Measurements from ENCODE around the gene VTI1A. TPM values are rescaled to one million over a fixed set of nuclear protein-coding genes. Genes with fewer than 3 reads are reported as not detected.

Gene VTI1A
- total RNA-seq, 3 donors from 2014 or later (not counting 1 experiment from before 2014, with no cell fraction given) = 62.6 to 77.6 (median 68.2) TPM

GRCh38 chr10:112710528-112710927 lies 263.5 kb downstream of the VTI1A start:
- no peaks in the 10 kb centered on the region for H3K36me3 ChIP-seq (ENCODE audit: control insufficient read depth, insufficient read depth, low read length)
- no peak for ATAC-seq
- no peak overlapping the region for H3K4me3 ChIP-seq (ENCODE audit: low read length)
- no peaks in the 10 kb centered on the region for H3K9me3 ChIP-seq (ENCODE audit: control insufficient read depth, insufficient read depth, low read length)
- 97% methylated on average over 2 of the region's 2 CpGs for WGBS (ENCODE audit: insufficient coverage)
- DNase-seq = no peak
- Mint-ChIP-seq H3K4me3 (no peak overlapping the region), H3K9me3 (no peaks in the 10 kb centered on the region), H3K27me3 (ENCODE audit: low read depth in 2 of 2) (no peaks in the 10 kb centered on the region), H3K4me1 (peaks cover 10 to 14% of the 10 kb centered on the region in 2 donors), H3K27ac (no peak overlapping the region), H3K36me3 (no peaks in the 10 kb centered on the region)
- H3K27me3 ChIP-seq (ENCODE audit: control insufficient read depth, insufficient read depth, low read length) = no peaks in the 10 kb centered on the region
- H3K4me1 ChIP-seq (ENCODE audit: control insufficient read depth, insufficient read depth, low read length) = no peaks in the 10 kb centered on the region
- TF ChIP-seq CTCF (IDR thresholded peaks at IDR 0.05) = no peak
- intact Hi-C loops (cut with micrococcal nuclease) = no loop called here
- no peak overlapping the region for H3K27ac ChIP-seq (ENCODE audit: low read length)

- no peaks in the 10 kb centered on the region for H3K27me3 Mint-ChIP-seq (ENCODE audit: low read depth in 2 of 2)
- H3K27ac Mint-ChIP-seq = no peak overlapping the region
- Histone ChIP-seq H3K27ac (ENCODE audit: low read length) (no peak overlapping the region), H3K27me3 (ENCODE audit: control insufficient read depth, insufficient read depth, low read length) (no peaks in the 10 kb centered on the region), H3K4me1 (ENCODE audit: control insufficient read depth, insufficient read depth, low read length) (no peaks in the 10 kb centered on the region), H3K9me3 (ENCODE audit: control insufficient read depth, insufficient read depth, low read length) (no peaks in the 10 kb centered on the region), H3K4me3 (ENCODE audit: low read length) (no peak overlapping the region), H3K36me3 (ENCODE audit: control insufficient read depth, insufficient read depth, low read length) (peaks cover 3% of the 10 kb centered on the region)
- no peak for TF ChIP-seq CTCF (IDR thresholded peaks at IDR 0.05)
- DNase-seq (no peak), ATAC-seq (no peak)
- intact Hi-C loops (cut with micrococcal nuclease) = no loop called here
- no peak overlapping the region for H3K4me3 Mint-ChIP-seq
- H3K9me3 Mint-ChIP-seq = no peaks in the 10 kb centered on the region
- 82% methylated on average over 8 of the region's 8 CpGs for WGBS (ENCODE audit: insufficient coverage)
- H3K4me1 Mint-ChIP-seq = peaks cover 10 to 14% of the 10 kb centered on the region in 2 donors
- no peaks in the 10 kb centered on the region for H3K36me3 Mint-ChIP-seq
These were observed 264.4 kb downstream of the VTI1A start for GRCh38 chr10:112711366-112711765.

GRCh38 chr10:112712536-112712935 lies 265.5 kb downstream of the VTI1A start:
- no peaks in the 10 kb centered on the region for H3K4me1 ChIP-seq (ENCODE audit: control insufficient read depth, insufficient read depth, low read length)
- TF ChIP-seq CTCF (IDR thresholded peaks at IDR 0.05) = no peak
- no peaks in the 10 kb centered on the region for H3K9me3 ChIP-seq (ENCODE audit: control insufficient read depth, insufficient read depth, low read length)
- H3K4me3 ChIP-seq (ENCODE audit: low read length) = no peak overlapping the region
- intact Hi-C loops (cut with micrococcal nuclease) = no loop called here
- H3K27ac Mint-ChIP-seq = no peak overlapping the region
- WGBS (ENCODE audit: insufficient coverage) = 88% methylated on average over 1 of the region's 2 CpGs
- no peaks in the 10 kb centered on the region for H3K36me3 Mint-ChIP-seq
- H3K27me3 ChIP-seq (ENCODE audit: control insufficient read depth, insufficient read depth, low read length) = no peaks in the 10 kb centered on the region
- DNase-seq (no peak), ATAC-seq (no peak)
- H3K27me3 Mint-ChIP-seq (ENCODE audit: low read depth in 2 of 2) = no peaks in the 10 kb centered on the region
- H3K27ac ChIP-seq (ENCODE audit: low read length) = no peak overlapping the region
- H3K4me1 Mint-ChIP-seq = peaks cover 9 to 10% of the 10 kb centered on the region in 2 donors
- H3K9me3 Mint-ChIP-seq = no peaks in the 10 kb centered on the region
- peaks cover 3% of the 10 kb centered on the region for H3K36me3 ChIP-seq (ENCODE audit: control insufficient read depth, insufficient read depth, low read length)
- no peak overlapping the region for H3K4me3 Mint-ChIP-seq

- no peak for DNase-seq
- WGBS (ENCODE audit: insufficient coverage) = 100% methylated on average over 2 of the region's 2 CpGs
- H3K9me3 Mint-ChIP-seq = no peaks in the 10 kb centered on the region
- no peaks in the 10 kb centered on the region for H3K27me3 Mint-ChIP-seq (ENCODE audit: low read depth in 2 of 2)
- no peaks in the 10 kb centered on the region for H3K36me3 Mint-ChIP-seq
- no peaks in the 10 kb centered on the region for H3K9me3 ChIP-seq (ENCODE audit: control insufficient read depth, insufficient read depth, low read length)
- peaks cover 3% of the 10 kb centered on the region for H3K36me3 ChIP-seq (ENCODE audit: control insufficient read depth, insufficient read depth, low read length)
- ATAC-seq = no peak
- TF ChIP-seq CTCF (IDR thresholded peaks at IDR 0.05) = no peak
- H3K27ac ChIP-seq (ENCODE audit: low read length) = no peak overlapping the region
- no peaks in the 10 kb centered on the region for H3K27me3 ChIP-seq (ENCODE audit: control insufficient read depth, insufficient read depth, low read length)
- no peak overlapping the region for H3K4me3 ChIP-seq (ENCODE audit: low read length)
- H3K4me1 ChIP-seq (ENCODE audit: control insufficient read depth, insufficient read depth, low read length) = no peaks in the 10 kb centered on the region
- no peak overlapping the region for H3K4me3 Mint-ChIP-seq
- H3K27ac Mint-ChIP-seq = no peak overlapping the region
- peaks cover 10 to 14% of the 10 kb centered on the region in 2 donors for H3K4me1 Mint-ChIP-seq
- intact Hi-C loops (cut with micrococcal nuclease) = no loop called here
These were observed 266.4 kb downstream of the VTI1A start for GRCh38 chr10:112713411-112713810.
